Right cardiac atrium (tissue), 5 donors: ENCODE results near the gene ZFP36L1. TPM values are rescaled to one million over a fixed set of nuclear protein-coding genes. Genes with fewer than 3 reads are reported as not detected.
A peak's percentile ranks its signal among the peaks of the same experiment; 100 is the strongest.

Source experiments
- ATAC-seq, 2 donors: fragments of 200-7000 bp; cut with Tn5 transposase; one replicate each; pipeline versions ENCODE4 v1.8.0 to v1.9.1; 2020; ENCODE audit warnings: moderate library complexity in 2 of 2, mild to moderate bottlenecking in 1 of 2
- DNase-seq, 3 donors: peaks; one replicate each; pipeline ENCODE4 v3.0.0-alpha.2; 2020
- H3K27ac ChIP-seq: one replicate; pipeline ENCODE4 v1.5.1; 2013; ENCODE audit warnings: mild to moderate bottlenecking, low read length, control low read depth, moderate library complexity
- H3K27me3 ChIP-seq: one replicate; pipeline ENCODE4 v1.6.1; 2013; ENCODE audit not compliant: control insufficient read depth, insufficient read depth
- H3K4me1 ChIP-seq: one replicate; pipeline ENCODE4 v1.6.1; 2013; ENCODE audit warnings: low read length; ENCODE audit not compliant: control insufficient read depth, insufficient read depth
- H3K4me3 ChIP-seq: one replicate; pipeline ENCODE4 v1.5.1; 2013; ENCODE audit warnings: low read length, control low read depth
- H3K9me3 ChIP-seq: one replicate; pipeline ENCODE4 v1.6.1; 2013; ENCODE audit warnings: low read length; ENCODE audit not compliant: control insufficient read depth
- WGBS: extraction: QIAGEN DNeasy Blood & Tissue Kit; methylation state at CpG from one replicate; pipeline ENCODE4 v1.1.7; 2013; 5-methylcytosine and 5-hydroxymethylcytosine counted together
- intact Hi-C, 4 donors: fragments of 100-400 bp; cut with DNase I; formaldehyde crosslinking; loops; one replicate each; pipeline versions ENCODE4 v1.11.0 to v1.14.0; 2022 to 2023
- polyA plus RNA-seq: library from polyadenylated mRNA; stranded (reverse); fragments of 200-250 nt; gene quantifications from one replicate; pipeline ENCODE4 v1.2.3, GENCODE V29; 2013
- total RNA-seq, 4 donors: library from RNA; stranded (reverse); fragmentation: NEBNext Ultra II Directional; extraction: Animal tissue kit (Norgen Biotek cat#: 25700); gene quantifications; one replicate each; pipeline ENCODE4 v1.2.1, GENCODE V29; 2021
- donor health status: healthy with polysubstance abuse.
- donor health status: DM: no; HTN: yes; CAD: no.
- donor health status: DM: no; HTN: no; CAD: no.
- donor health status: DM: no; HTN: yes; CAD: no; lungs with severe emphysema.
- donor health status: DM: yes; HTN: yes; CAD: no.

The ZFP36L1 gene
- total and polyA plus RNA-seq, 5 donors = 45.2 to 132 (median 111) TPM

DNA sequence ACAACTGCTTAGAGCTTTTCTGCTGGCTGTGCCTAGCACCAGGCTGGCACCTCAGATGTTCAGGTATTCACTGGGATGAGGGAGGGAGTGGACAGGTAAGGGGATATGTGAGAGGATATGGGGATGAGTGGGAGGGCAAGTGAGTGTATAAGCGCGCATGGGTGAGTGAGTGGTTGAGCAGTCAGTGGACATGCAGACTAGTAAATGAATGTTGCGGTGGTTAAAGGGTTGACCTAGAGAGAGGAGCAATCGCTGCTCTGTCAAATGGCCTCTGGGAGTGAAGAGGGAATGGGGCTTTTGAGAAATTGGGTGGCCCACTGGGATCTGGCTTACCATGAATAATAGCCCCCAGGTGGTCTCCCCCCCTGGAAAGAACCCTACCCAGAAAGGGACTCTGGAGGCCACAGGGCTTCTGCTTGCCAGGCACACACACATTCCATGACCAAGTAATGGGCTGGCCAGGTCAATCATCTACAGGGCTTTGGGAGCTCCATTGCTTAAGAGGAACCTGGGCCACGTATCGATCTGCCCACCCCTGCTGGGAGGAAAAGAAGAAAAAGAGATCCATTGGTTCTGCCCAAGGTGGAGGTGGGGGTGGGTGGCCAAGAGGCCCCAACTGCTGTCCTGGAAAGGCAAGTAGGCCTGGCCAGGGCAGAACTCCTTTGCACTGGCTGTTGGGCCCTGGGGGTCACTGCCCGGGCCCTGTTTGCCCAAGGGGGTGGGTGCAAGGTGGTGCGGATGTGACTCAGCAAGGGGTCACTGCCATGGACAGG is 30.8 kb upstream of the ZFP36L1 start:
- intact Hi-C loops = loop anchor here in 2 of 4 donors (5.0 kb wide), 1 partner anchor 886 kb away; no protein-coding TSS in a partner anchor
- no peak for DNase-seq
- Histone ChIP-seq H3K27me3 (no peaks in the 10 kb centered on the region), H3K4me3 (no peak overlapping the region), H3K27ac (no peak overlapping the region), H3K9me3 (no peaks in the 10 kb centered on the region), H3K4me1 (no peaks in the 10 kb centered on the region)
- ATAC-seq = no peak
- WGBS = 94% methylated on average over 8 of the region's 8 CpGs

DNA sequence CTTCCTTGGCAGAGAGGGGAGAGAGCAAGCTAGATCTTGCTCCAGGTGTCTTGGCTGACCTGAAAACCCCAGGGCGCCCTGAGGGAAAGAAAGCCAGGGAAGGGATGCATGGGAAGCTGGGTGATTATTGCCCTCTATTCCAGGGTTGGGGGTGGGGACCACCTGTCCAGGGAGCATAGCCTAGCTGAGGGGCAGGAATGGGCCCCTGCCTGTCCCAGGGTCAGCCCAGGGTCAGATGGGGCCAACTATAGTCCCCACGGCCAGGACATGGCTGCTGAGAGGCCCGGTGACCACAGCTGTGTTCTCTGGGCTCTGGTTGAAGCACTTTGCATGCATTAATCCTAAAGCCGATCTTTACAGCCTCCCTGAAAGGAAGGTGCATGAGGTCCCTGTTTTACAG is 30.1 kb upstream of the ZFP36L1 start:
- ATAC-seq = no peak
- 87% methylated on average over 4 of the region's 4 CpGs for WGBS

DNA sequence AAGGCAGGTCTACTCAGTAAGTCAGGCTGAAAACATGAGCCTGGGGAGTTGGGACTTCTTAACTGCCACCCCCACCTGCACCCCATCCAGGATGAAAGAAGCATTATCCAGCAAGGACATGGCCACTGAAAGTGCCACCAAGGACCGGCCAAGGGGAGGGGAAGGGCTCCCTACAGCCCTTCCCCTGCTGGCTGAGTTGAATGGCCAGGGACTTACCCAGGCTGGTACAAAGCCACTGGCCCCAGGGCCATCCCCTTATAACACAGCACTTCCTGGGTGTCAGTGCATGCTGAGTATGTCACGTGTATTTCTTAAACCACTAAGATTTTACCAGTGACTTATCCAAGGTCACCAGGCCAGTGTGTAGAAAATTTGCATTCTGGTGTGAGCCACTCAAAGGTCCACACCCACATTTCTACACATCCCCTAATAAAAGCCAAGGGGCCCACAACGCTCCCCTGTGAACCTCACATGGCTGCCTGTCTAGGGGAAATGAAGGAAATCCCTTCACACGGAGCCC is 29.3 kb upstream of the ZFP36L1 start:
- no peak overlapping the region for H3K4me3 ChIP-seq
- ATAC-seq = no peak
- H3K4me1 ChIP-seq = no peaks in the 10 kb centered on the region
- intact Hi-C loops = loop anchor here in 2 of 4 donors (5.0 kb wide), 1 partner anchor 885 kb away; no protein-coding TSS in a partner anchor
- no peak for DNase-seq
- H3K27me3 ChIP-seq = no peaks in the 10 kb centered on the region
- 79% methylated on average over 4 of the region's 4 CpGs for WGBS
- no peak overlapping the region for H3K27ac ChIP-seq
- H3K9me3 ChIP-seq = no peaks in the 10 kb centered on the region

More for the DNA sequence above, 30.1 kb upstream of the ZFP36L1 start:
- no peak for DNase-seq
- Histone ChIP-seq H3K4me1 (no peaks in the 10 kb centered on the region), H3K4me3 (no peak overlapping the region), H3K27me3 (no peaks in the 10 kb centered on the region), H3K9me3 (no peaks in the 10 kb centered on the region), H3K27ac (no peak overlapping the region)
- intact Hi-C loops = loop anchor here in 2 of 4 donors (5.0 kb wide), 1 partner anchor 886 kb away; no protein-coding TSS in a partner anchor

DNA sequence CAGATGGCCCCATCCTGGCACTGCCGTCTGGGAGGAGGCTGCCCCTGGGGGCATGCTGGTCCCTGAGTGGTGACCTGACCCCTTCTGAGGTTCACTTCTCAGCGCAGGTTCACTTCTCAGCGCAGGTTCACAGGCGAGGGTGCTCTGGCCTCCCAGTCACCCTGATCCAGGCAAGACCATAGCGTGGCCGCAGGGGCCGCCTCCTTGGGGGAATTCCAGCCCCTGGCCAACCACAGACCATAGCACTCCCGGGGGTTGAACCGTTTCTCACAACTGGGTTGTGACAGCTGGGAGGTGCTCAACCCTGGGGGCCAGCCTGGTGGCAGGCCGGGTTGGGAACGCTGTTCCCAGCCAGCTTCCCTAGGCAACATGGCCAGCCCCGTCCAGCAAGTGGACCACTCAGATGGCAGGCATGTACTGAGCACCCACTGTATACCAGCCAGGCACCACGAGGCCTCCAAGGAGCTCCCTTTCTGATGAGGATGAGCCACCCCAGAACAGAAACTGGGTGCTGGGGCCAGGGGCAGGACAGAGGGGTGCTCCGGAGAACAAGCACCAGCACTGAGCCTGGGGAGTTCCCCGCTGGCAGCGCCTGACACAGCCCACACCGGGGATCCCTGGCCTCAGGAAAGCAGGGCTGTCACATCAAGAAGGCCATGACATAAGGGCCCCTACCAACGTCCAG is 28.3 kb upstream of the ZFP36L1 start:
- DNase-seq = no peak
- Histone ChIP-seq H3K27me3 (no peaks in the 10 kb centered on the region), H3K4me3 (no peak overlapping the region), H3K4me1 (no peaks in the 10 kb centered on the region), H3K9me3 (no peaks in the 10 kb centered on the region), H3K27ac (no peak overlapping the region)
- no peak for ATAC-seq
- intact Hi-C loops = loop anchor here in 3 of 4 donors (2.0 to 5.0 kb wide), 2 partner anchors 880 to 884 kb away; no protein-coding TSS in a partner anchor
- WGBS = 89% methylated on average over 18 of the region's 18 CpGs

DNA sequence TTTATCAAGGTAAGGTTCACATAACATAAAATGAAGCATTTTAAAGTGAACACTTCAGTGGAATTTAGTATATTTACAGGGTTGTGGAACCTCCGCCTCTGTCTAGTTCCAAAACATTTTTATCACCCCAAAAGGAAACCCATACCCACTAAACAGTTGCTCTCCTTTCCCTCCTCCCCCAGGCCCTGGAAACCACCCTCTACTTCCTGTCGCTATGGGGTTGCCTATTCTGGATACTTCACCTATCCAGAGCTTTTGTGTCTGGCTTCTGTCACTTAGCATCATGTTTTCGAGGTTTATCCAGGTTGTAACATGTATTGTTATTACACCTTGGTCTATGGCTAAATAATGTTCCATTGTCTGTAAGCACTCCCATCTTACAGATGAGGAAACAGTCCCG is 27.7 kb upstream of the ZFP36L1 start:
- ATAC-seq = no peak
- H3K4me1 ChIP-seq = peaks cover 4% of the 10 kb centered on the region
- WGBS = 82% methylated on average over 4 of the region's 4 CpGs

DNA sequence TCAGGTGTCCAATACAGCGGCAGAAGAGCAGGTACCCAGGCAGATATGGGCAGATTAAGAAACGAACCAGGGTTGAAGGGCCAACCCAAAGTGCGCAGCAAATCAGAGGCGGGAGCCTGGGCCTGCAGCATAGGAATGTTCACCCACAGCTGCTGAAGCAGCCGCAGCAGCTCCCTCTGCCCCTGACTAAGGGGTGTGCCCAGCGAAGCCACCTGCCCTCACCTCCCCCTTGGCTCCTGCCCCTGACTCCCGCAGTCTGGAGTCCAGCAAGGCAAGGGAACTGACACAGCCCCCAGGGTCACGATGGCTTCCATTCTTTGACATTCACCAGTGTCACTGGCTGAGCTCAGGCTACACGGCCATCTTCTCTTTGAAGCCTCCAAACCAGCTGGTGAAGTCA is 27.3 kb upstream of the ZFP36L1 start:
- WGBS = 95% methylated on average over 9 of the region's 9 CpGs
- intact Hi-C loops = loop anchor here in 3 of 4 donors (2.0 to 5.0 kb wide), 2 partner anchors 879 to 883 kb away; no protein-coding TSS in a partner anchor
- Histone ChIP-seq H3K4me1 (peaks cover 5% of the 10 kb centered on the region), H3K27me3 (no peaks in the 10 kb centered on the region), H3K9me3 (no peaks in the 10 kb centered on the region), H3K27ac (no peak overlapping the region), H3K4me3 (no peak overlapping the region)
- DNase-seq (no peak), ATAC-seq (no peak)

More for the DNA sequence above, 27.7 kb upstream of the ZFP36L1 start:
- DNase-seq = no peak
- Histone ChIP-seq H3K4me3 (no peak overlapping the region), H3K9me3 (no peaks in the 10 kb centered on the region), H3K27me3 (no peaks in the 10 kb centered on the region), H3K27ac (no peak overlapping the region)
- intact Hi-C loops = loop anchor here in 3 of 4 donors (2.0 to 5.0 kb wide), 2 partner anchors 880 to 883 kb away; no protein-coding TSS in a partner anchor

DNA sequence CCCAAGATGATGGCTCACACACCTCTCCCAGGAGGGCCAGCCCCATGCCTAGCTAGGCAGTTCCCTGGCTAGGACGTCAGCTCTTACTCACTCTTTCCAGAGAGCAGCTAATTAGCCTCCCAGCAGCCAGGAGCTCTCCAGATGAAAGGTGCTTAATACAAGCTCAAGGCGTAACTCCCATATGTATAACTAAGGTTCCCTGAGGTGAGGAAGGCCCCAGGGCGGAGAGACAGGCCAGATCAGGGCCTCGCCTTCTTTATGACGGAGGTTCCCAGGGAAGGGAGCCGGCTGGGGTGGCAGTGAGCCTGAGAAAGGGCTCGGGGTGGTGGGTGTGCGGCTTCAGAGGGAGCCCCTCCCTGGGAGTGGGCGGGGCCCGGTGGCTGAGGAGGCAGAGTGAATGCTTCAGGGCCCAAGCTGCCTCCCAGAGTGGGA is 26.4 kb upstream of the ZFP36L1 start:
- Histone ChIP-seq H3K27ac (no peak overlapping the region), H3K27me3 (no peaks in the 10 kb centered on the region), H3K4me3 (no peak overlapping the region), H3K4me1 (peaks cover 9% of the 10 kb centered on the region), H3K9me3 (no peaks in the 10 kb centered on the region)
- 62% methylated on average over 10 of the region's 10 CpGs for WGBS
- intact Hi-C loops = loop anchor here (5.0 kb wide), 2 partner anchors 572 to 877 kb away; no protein-coding TSS in a partner anchor
- DNase-seq = peak; percentile 74 to 87 (median 83)
- peak in 1 of 2 donors; percentile 22 for ATAC-seq

DNA sequence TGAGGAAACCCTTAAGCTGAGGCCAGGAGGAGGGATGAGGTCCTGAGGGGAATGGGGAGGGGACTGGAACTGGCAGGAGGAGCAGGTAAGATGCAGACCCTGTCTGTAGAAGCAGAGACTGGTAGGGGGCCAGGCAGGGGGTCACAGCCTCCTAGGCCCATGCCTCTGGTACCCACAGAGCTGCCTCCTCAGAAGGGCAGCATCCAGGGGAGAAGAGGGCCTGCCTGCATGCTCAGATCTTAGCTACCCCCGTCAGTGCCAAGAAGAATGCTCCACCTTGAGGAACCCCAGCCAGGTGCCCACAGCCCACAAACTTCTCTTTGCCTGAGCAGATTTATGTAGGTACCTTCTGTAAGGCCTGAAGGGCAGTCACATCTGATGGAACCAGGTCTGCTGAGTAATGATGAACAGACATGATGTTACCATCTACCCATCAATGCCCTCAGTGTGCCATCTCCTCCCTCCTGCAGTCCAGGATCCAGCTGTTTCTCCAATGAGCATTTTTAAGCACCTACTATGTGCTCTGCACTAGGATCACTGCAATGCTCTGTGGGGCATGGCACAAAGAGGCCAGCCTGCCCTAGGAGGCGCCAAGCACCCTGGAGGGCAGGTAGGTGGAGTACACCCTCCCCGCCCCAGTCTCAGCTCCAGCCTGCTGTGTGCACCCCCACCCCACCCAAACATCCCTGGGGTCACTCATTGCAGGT is 24.8 kb upstream of the ZFP36L1 start:
- no peaks in the 10 kb centered on the region for H3K9me3 ChIP-seq
- no peak overlapping the region for H3K4me3 ChIP-seq
- no peaks in the 10 kb centered on the region for H3K27me3 ChIP-seq
- 98% methylated on average over 3 of the region's 3 CpGs for WGBS
- H3K4me1 ChIP-seq = peaks cover 20% of the 10 kb centered on the region
- ATAC-seq = no peak
- intact Hi-C loops = loop anchor here (5.0 kb wide), 2 partner anchors 570 to 875 kb away; no protein-coding TSS in a partner anchor
- H3K27ac ChIP-seq = no peak overlapping the region
- DNase-seq = no peak

DNA sequence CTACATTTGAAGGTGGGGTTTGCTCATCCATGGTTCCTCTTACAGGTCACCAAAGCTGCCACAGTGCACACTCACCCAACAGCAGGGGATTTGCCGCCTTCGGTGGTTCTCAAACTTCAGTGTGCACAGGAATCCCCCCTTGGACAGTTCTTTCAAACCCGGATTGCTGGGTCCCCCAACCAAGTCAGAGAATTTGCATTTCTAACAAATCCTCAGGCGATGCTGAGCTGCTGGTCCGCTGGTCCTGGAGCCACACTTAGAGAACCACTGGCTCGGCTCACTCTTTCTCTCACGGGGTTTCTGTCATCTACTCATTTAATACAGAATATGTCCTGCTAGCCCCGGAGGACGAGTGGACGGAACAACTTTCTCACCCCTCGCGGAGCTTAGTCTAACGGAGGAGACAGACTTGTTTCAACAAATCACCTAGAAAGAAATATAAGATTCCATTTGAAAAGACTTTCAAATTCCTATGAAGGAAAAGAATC is 24.1 kb upstream of the ZFP36L1 start:
- H3K4me3 ChIP-seq = no peak overlapping the region
- DNase-seq = no peak
- no peak for ATAC-seq
- H3K9me3 ChIP-seq = no peaks in the 10 kb centered on the region
- H3K4me1 ChIP-seq = peaks cover 20% of the 10 kb centered on the region
- WGBS = 40% methylated on average over 13 of the region's 13 CpGs
- peak overlapping the region; percentile 52 for H3K27ac ChIP-seq
- no peaks in the 10 kb centered on the region for H3K27me3 ChIP-seq
- intact Hi-C loops = loop anchor here (5.0 kb wide), 2 partner anchors 570 to 875 kb away; no protein-coding TSS in a partner anchor
